ENCODE results near the gene TMCO2.

- TF ChIP-seq, protein P1, sequence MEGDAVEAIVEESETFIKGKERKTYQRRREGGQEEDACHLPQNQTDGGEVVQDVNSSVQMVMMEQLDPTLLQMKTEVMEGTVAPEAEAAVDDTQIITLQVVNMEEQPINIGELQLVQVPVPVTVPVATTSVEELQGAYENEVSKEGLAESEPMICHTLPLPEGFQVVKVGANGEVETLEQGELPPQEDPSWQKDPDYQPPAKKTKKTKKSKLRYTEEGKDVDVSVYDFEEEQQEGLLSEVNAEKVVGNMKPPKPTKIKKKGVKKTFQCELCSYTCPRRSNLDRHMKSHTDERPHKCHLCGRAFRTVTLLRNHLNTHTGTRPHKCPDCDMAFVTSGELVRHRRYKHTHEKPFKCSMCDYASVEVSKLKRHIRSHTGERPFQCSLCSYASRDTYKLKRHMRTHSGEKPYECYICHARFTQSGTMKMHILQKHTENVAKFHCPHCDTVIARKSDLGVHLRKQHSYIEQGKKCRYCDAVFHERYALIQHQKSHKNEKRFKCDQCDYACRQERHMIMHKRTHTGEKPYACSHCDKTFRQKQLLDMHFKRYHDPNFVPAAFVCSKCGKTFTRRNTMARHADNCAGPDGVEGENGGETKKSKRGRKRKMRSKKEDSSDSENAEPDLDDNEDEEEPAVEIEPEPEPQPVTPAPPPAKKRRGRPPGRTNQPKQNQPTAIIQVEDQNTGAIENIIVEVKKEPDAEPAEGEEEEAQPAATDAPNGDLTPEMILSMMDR (IDR thresholded peaks at IDR 0.05; ENCODE audit: low read depth, low read length) = no peak
- TF ChIP-seq EZH2phosphoT487 (IDR thresholded peaks at IDR 0.05; ENCODE audit: low read depth) = no peak
Measured at GRCh38 chr1:40276122-40276521, 28.4 kb downstream of the TMCO2 start.

Measured in OCI-LY3 (cell line).